Progenitor cell of endocrine pancreas (in vitro differentiated cells): ENCODE measurements around the gene POLN. TPM values are rescaled to one million over a fixed set of nuclear protein-coding genes. Genes with fewer than 3 reads are reported as not detected.

Experiments
- DNase-seq: peaks from one replicate; pipeline ENCODE4 v3.0.0; 2021; ENCODE audit warnings: low spot score; ENCODE audit not compliant: unreplicated experiment
- H3K27ac Mint-ChIP-seq: 2 replicates; pipeline ENCODE4 v1.8.0; 2021; ENCODE audit warnings: mild to moderate bottlenecking, moderate library complexity, mixed read lengths
- H3K27me3 Mint-ChIP-seq: 2 replicates; pipeline ENCODE4 v1.8.0; 2021; ENCODE audit warnings: mixed read lengths
- H3K36me3 Mint-ChIP-seq: 2 replicates; pipeline ENCODE4 v1.8.0; 2022; ENCODE audit warnings: mixed read lengths; ENCODE audit not compliant: insufficient read depth
- H3K4me1 Mint-ChIP-seq: 2 replicates; pipeline ENCODE4 v1.8.0; 2021; ENCODE audit warnings: low read depth, mixed read lengths
- H3K4me3 Mint-ChIP-seq: 2 replicates; pipeline ENCODE4 v1.8.0; 2021; ENCODE audit warnings: low read depth, mild to moderate bottlenecking, moderate library complexity, mixed read lengths
- H3K9me3 Mint-ChIP-seq: 2 replicates; pipeline ENCODE4 v1.8.0; 2021; ENCODE audit warnings: low read depth, mixed read lengths
- CTCF ChIP-seq: fragments of 200-600 bp; sonication (generic); IDR thresholded peaks from one replicate; pipeline ENCODE4 v1.5.0; 2021; ENCODE audit warnings: antibody characterized with exemption, mild to moderate bottlenecking; ENCODE audit not compliant: unreplicated experiment
- total RNA-seq: library from RNA; stranded (reverse); gene quantifications from 2 replicates; pipeline ENCODE4 v1.2.1, GENCODE V29; 2021

The POLN gene
- total RNA-seq, 1 donor from 2014 or later, result 5.9 TPM

GRCh38 chr4:2092669-2093053 is 149.3 kb downstream of the POLN start:
- H3K27me3 Mint-ChIP-seq, result peaks cover 20% of the 10 kb centered on the region
- no peak overlapping the region for H3K4me3 Mint-ChIP-seq
- no peak for DNase-seq
- peaks cover 3% of the 10 kb centered on the region for H3K36me3 Mint-ChIP-seq
- no peak for TF ChIP-seq CTCF
- peak overlapping the region; percentile 59 for H3K27ac Mint-ChIP-seq
- H3K9me3 Mint-ChIP-seq, result peaks cover 4% of the 10 kb centered on the region
- peaks cover 12% of the 10 kb centered on the region for H3K4me1 Mint-ChIP-seq

GRCh38 chr4:2091990-2092668 is 149.8 kb downstream of the POLN start:
- TF ChIP-seq CTCF, result no peak
- peak overlapping the region; percentile 59 for H3K27ac Mint-ChIP-seq
- peaks cover 12% of the 10 kb centered on the region for H3K4me1 Mint-ChIP-seq
- DNase-seq, result no peak
- H3K9me3 Mint-ChIP-seq, result peaks cover 4% of the 10 kb centered on the region
- peaks cover 20% of the 10 kb centered on the region for H3K27me3 Mint-ChIP-seq
- H3K4me3 Mint-ChIP-seq, result no peak overlapping the region
- H3K36me3 Mint-ChIP-seq, result peaks cover 3% of the 10 kb centered on the region

- H3K4me1 Mint-ChIP-seq, result peaks cover 12% of the 10 kb centered on the region
- DNase-seq, result no peak
- no peak overlapping the region for H3K27ac Mint-ChIP-seq
- no peaks in the 10 kb centered on the region for H3K9me3 Mint-ChIP-seq
- TF ChIP-seq CTCF, result no peak
- no peaks in the 10 kb centered on the region for H3K36me3 Mint-ChIP-seq
- no peak overlapping the region for H3K4me3 Mint-ChIP-seq
- peaks cover 20% of the 10 kb centered on the region for H3K27me3 Mint-ChIP-seq
These were observed 151.3 kb downstream of the POLN start for GRCh38 chr4:2090642-2091041.

- no peak overlapping the region for H3K27ac Mint-ChIP-seq
- peaks cover 12% of the 10 kb centered on the region for H3K4me1 Mint-ChIP-seq
- no peaks in the 10 kb centered on the region for H3K36me3 Mint-ChIP-seq
- H3K4me3 Mint-ChIP-seq, result no peak overlapping the region
- peaks cover 23% of the 10 kb centered on the region for H3K27me3 Mint-ChIP-seq
- no peaks in the 10 kb centered on the region for H3K9me3 Mint-ChIP-seq
- no peak for TF ChIP-seq CTCF
- DNase-seq, result no peak
These were observed 152.7 kb downstream of the POLN start for GRCh38 chr4:2089222-2089621.

- no peak overlapping the region for H3K4me3 Mint-ChIP-seq
- no peak for TF ChIP-seq CTCF
- H3K9me3 Mint-ChIP-seq, result no peaks in the 10 kb centered on the region
- H3K4me1 Mint-ChIP-seq, result peaks cover 12% of the 10 kb centered on the region
- no peak for DNase-seq
- H3K27ac Mint-ChIP-seq, result no peak overlapping the region
- no peaks in the 10 kb centered on the region for H3K36me3 Mint-ChIP-seq
- peaks cover 33% of the 10 kb centered on the region for H3K27me3 Mint-ChIP-seq
These were observed 154.8 kb downstream of the POLN start for GRCh38 chr4:2087170-2087569.
